HUES64 (cell line): ENCODE results near the gene FAM236C. TPM values are rescaled to one million over a fixed set of nuclear protein-coding genes. Genes with fewer than 3 reads are reported as not detected.
"Not testable (repeated sequence)": the region's sequence is repeated elsewhere in the genome, so short reads cannot be mapped to it uniquely, and the experiment has no call there.

Experiments
- H3K27ac ChIP-seq: 2 replicates; pipeline ENCODE4 v1.7.0; 2013; ENCODE audit warnings: low read depth, low read length, inconsistent platforms
- H3K27me3 ChIP-seq: 2 replicates; pipeline ENCODE4 v1.6.1; 2013; ENCODE audit warnings: mild to moderate bottlenecking, low read length; ENCODE audit not compliant: insufficient read depth
- H3K36me3 ChIP-seq: 2 replicates; pipeline ENCODE4 v1.6.1; 2013; ENCODE audit warnings: mild to moderate bottlenecking, low read length; ENCODE audit not compliant: insufficient read depth
- H3K4me1 ChIP-seq: 2 replicates; pipeline ENCODE4 v1.6.1; 2013; ENCODE audit warnings: mild to moderate bottlenecking, low read length, moderate library complexity; ENCODE audit not compliant: insufficient read depth
- H3K4me3 ChIP-seq: 2 replicates; pipeline ENCODE4 v1.5.1; 2013; ENCODE audit warnings: mild to moderate bottlenecking, low read length, moderate library complexity
- H3K9ac ChIP-seq: 2 replicates; pipeline ENCODE4 v1.6.1; 2013; ENCODE audit warnings: mild to moderate bottlenecking, low read depth, low read length
- H3K9me3 ChIP-seq: 2 replicates; pipeline ENCODE4 v1.6.1; 2013; ENCODE audit warnings: low read depth, low read length; ENCODE audit not compliant: insufficient read depth
- WGBS: fragments of 150-250, 120-280 bp; methylation state at CpG from one replicate; pipeline ENCODE4 v1.1.7; 2013; ENCODE audit warnings: missing lambda C conversion rate; 5-methylcytosine and 5-hydroxymethylcytosine counted together
- polyA plus RNA-seq, 2 experiments: library from polyadenylated mRNA; stranded (reverse); fragments of 50-300 nt; gene quantifications; one replicate each; pipeline ENCODE4 v1.2.3, GENCODE V29; 2013

FAM236C gene
- polyA plus RNA-seq (2013, experiment 1 of 2): not detected
- polyA plus RNA-seq (2013, experiment 2 of 2): not detected

DNA sequence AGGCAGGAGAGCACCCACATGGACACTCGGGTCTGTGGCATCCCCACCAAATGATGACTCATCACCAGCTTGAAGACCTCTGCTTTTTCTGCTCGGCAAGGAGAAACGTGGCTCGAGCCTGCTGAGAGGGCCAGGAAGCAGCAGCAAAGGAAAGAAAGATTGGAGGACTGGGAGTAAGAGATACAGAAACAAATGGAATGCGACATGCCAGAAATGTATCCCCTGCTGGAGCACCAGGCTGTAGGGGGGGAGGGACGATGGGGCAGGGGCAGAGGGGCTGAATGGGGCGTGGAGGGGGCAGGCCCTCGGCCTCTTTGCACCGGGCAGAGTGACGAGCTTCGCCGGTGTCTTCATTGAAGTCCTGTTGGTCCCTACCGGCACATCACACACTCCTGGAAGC is at the start of gene FAM236C:
Gene FAM236C, plus strand, starts transcription at position 301 of the 400 bp plus-strand sequence. CDS start 100 bp downstream, outside the sequence.
- not testable (repeated sequence) for H3K4me1 ChIP-seq, H3K27me3 ChIP-seq, H3K9ac ChIP-seq, H3K36me3 ChIP-seq, H3K27ac ChIP-seq, H3K4me3 ChIP-seq, H3K9me3 ChIP-seq
- WGBS: no CpG with 5 or more reads among the region's 13 CpGs

DNA sequence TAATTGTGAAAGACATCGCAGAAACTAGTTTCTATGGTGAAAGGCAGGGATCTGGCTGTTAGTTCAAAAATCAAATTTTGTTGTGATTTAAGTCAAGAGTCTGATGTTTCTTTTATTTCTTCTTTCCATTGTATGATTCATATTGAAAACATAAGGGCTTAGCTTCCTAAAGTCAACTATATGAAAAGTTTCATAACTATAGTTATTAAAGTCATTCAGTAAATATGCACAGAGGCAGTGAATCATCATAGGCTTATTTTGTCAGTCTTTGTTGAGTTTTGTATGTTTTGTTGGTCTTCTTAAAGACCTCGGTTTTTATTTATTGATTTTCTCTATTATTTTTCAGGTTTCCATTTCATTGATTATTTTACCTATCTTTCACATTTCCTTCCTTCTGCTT is 29.5 kb upstream of the FAM236C start:
- not testable (repeated sequence) for H3K9me3 ChIP-seq, H3K36me3 ChIP-seq
- no CpG with 5 or more reads among the region's 2 CpGs for WGBS

DNA sequence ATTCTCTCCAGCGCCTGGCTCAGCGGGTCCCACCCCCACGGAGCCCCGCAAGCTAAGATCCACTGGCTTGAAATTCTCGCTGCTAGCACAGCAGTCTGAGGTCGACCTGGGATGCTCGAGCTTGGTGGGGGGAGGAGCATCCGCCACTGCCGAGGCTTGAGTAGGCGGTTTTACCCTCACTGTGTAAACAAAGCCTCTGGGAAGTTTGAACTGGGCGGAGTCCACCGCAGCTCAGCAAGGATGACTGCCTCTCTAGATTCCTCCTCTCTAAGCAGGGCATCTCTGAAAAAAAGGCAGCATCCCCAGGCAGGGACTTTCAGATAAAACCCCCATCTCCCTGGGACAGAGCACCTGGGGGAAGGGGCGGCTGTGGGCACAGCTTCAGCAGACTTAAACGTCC is 22.7 kb upstream of the FAM236C start:
- H3K4me1 ChIP-seq, H3K36me3 ChIP-seq, H3K4me3 ChIP-seq, H3K27ac ChIP-seq, H3K9ac ChIP-seq, H3K27me3 ChIP-seq, H3K9me3 ChIP-seq: not testable (repeated sequence)
- no CpG with 5 or more reads among the region's 14 CpGs for WGBS

More for the DNA sequence above, 29.5 kb upstream of the FAM236C start:
- not testable (repeated sequence) for H3K4me1 ChIP-seq, H3K4me3 ChIP-seq, H3K27ac ChIP-seq, H3K9ac ChIP-seq, H3K27me3 ChIP-seq

DNA sequence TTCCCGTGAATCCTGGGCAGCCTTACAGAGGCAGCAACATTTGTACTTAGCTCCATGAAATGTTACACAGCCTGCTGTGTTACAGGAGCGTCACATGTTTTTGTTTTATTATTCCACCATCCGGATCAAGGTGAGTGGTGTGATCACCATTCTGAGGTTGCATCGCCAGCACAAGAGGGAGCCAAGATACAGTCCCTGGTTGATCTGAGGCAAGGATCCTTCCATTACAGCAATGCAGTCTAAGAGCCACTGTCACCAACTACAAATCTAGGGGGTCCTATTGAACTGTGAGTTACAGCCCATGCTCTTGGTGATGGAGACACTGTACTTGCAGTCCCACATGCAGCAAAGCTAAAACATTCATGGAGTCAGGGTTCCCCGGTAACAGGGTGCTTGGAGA is 3.7 kb downstream of the FAM236C start:
- not testable (repeated sequence) for H3K27me3 ChIP-seq, H3K4me1 ChIP-seq, H3K4me3 ChIP-seq, H3K9ac ChIP-seq, H3K27ac ChIP-seq, H3K9me3 ChIP-seq, H3K36me3 ChIP-seq
- WGBS: 88% methylated on average over 2 of the region's 5 CpGs

DNA sequence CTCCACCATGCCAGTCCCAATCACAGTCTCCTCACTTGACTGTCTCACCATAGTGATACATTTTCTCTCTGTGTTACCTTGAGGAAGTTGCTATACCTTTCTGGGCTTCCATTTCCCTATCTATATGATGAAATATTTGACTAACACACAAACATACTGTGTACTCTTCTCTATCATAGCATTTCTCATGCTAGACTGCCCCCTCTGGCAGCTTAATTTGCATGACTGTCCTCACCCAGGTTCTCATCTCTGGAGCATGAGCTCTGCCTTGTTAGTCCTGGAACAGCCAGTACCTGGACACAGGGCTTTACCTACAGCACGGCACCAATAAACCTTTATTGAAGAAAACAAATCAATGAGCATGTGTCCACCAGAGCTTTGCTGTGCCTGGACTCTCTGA is 19.9 kb downstream of the FAM236C start:
- H3K36me3 ChIP-seq, H3K4me1 ChIP-seq, H3K27me3 ChIP-seq, H3K27ac ChIP-seq, H3K9me3 ChIP-seq, H3K9ac ChIP-seq, H3K4me3 ChIP-seq: not testable (repeated sequence)
- no CpG with 5 or more reads among the region's 1 CpG for WGBS

DNA sequence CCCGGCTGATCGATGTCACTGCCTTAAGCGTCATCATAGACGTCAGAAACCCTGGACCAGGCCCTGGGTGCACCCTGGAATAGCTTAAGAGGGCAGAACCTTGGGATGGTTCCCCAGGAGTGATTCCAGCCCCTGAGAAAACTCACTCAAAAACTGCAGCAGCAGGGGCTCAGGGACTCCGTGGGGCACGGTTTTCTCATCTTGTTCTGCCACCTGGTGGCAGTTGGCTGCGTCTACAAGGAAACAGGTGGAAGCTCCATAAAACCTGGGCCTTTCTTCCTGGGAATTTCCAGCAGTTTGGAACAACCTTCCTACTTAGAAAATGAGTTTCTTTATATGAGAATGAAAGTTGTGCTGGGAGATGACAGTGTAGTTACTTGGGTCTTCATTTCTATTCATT is 24.0 kb downstream of the FAM236C start:
- H3K9ac ChIP-seq, H3K27ac ChIP-seq, H3K27me3 ChIP-seq, H3K9me3 ChIP-seq, H3K4me3 ChIP-seq, H3K36me3 ChIP-seq, H3K4me1 ChIP-seq: not testable (repeated sequence)
- WGBS: no CpG with 5 or more reads among the region's 7 CpGs

DNA sequence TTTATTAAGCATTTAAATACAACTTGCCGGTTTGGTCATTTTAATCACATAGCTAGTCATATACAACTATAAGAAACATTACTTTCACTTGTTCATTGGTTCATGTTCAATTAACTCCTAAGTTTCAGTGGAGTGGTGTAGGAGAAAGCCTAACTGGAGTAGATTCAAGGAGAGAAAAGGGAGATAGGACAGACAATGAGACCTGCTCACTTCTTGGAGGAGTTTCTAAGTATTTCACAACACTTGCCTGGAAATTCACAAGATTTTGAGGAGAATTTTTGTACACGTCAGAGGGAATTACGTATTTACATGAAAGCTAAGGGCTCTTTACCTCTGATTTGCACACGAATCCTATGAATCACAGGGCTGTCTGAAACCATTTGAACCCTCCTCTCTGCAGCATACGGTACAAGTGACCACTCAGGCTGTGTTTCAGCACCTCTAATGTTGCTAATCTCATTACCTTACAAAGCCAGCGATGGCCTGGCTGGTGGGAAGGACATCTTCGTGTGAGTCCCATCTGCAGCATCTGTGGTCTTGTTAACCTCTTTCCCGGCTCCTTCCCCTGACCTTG is 24.6 kb downstream of the FAM236C start:
- H3K36me3 ChIP-seq, H3K4me3 ChIP-seq, H3K9ac ChIP-seq, H3K9me3 ChIP-seq, H3K4me1 ChIP-seq, H3K27ac ChIP-seq, H3K27me3 ChIP-seq: not testable (repeated sequence)
- WGBS: no CpG with 5 or more reads among the region's 8 CpGs

DNA sequence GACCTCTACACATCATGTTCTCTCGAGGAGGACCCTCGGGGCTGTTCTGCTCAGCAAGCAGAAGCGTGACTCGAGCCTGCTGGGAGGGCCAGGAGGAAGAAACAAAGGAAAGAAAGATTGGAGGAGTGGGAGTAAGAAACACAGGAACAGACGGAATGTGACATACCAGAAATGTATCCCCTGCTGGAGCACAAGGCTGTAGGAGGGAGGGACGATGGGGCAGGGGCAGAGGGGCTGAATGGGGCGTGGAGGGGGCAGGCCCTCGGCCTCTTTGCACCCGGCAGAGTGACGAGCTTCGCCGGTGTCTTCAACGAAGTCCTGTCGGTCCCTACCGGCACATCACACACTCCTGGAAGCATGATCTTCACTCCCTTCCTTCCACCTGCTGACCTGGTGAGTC is 25.5 kb downstream of the FAM236C start, which contains the start of gene FAM236A:
Gene FAM236A, plus strand, starts transcription at position 301 of the 400 bp plus-strand sequence. Its CDS starts 57 bp downstream, at position 358.
- H3K4me3 ChIP-seq, H3K27ac ChIP-seq, H3K9me3 ChIP-seq, H3K36me3 ChIP-seq, H3K9ac ChIP-seq, H3K27me3 ChIP-seq, H3K4me1 ChIP-seq: not testable (repeated sequence)
- no CpG with 5 or more reads among the region's 15 CpGs for WGBS

DNA sequence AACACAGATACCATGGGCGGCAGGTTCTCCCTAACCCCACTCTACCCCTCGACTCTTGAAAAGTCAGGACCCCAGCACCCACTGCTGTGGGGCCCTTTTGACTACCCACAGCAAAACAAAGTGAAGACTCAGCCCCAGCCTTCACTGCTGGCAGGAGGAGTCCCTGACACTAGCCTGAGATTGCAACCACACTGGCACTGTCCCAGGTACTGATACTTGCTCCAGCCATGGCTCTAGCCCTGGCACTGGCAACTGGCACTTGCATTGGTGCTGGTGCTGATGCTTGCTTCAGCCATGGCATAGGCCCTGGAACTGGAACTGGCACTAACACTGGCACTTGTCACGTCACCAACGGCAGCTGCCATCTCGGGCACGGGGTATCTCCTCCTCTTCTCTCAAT is 29.9 kb downstream of the FAM236C start:
- no CpG with 5 or more reads among the region's 6 CpGs for WGBS
- not testable (repeated sequence) for H3K27ac ChIP-seq

DNA sequence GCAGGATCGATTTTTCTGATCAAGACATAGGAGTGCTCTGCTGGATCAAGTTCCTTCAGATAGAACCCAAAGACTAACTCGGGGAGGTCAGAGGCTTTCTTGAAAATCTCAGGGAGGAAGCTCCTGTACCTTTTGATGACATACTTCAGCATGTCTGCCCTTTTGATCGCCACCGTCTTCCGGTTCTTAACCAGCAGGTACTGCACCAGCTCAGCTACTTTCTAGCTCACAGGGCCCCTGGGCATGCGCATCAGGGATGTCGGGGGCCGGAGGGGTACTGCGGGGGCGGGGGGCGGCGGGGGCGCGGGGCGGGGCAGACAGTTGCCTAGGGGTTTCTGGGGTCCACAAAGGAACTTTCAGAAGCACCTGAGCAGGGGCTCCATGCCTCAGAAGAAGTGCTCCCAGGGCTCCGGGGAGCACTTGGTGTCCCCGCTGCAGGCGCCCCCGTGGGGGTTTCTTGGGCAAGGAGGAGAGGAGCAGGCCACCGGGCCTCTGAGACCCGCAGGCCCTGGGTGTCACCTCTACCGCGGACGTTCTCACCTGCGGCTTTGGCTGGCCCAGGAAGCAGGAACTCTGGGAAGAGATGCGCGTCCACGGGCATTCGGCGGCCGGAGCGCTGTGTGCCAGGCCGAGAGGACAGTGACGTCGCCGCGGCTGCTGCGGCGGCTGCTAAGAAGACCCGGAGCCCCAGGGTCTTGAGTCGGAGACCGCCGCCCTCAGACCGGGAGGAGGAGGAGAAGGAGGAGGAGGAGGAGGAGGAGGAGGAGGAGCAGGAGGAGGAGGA is 30.8 kb downstream of the FAM236C start:
- not testable (repeated sequence) for H3K9ac ChIP-seq, H3K4me3 ChIP-seq, H3K9me3 ChIP-seq, H3K27me3 ChIP-seq, H3K27ac ChIP-seq, H3K36me3 ChIP-seq, H3K4me1 ChIP-seq
- WGBS: no CpG with 5 or more reads among the region's 44 CpGs

More for the DNA sequence above, 29.9 kb downstream of the FAM236C start:
- H3K9me3 ChIP-seq, H3K27me3 ChIP-seq, H3K9ac ChIP-seq, H3K4me3 ChIP-seq, H3K36me3 ChIP-seq, H3K4me1 ChIP-seq: not testable (repeated sequence)

DNA sequence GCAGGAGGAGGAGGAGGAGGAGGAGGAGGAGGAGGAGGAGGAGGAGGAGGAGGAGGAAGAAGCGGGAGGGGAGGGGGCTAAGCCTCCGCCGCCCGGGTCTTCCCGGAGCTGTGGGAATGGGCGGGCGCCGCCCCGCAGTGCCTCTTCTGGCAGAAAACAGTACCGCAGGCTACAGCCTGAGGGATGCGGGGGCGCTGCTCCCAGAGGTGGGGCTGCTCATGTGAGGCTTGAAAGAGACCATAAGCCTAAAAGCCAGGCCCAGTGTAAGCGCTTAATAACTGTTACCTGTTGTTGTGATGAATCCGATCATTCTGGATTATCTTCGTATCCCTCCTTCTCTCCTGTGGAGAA is 31.4 kb downstream of the FAM236C start, which contains the start of gene DMRTC1:
Gene DMRTC1, minus strand, starts transcription at position 19 of the 351 bp plus-strand sequence. CDS start 68,143 bp downstream, outside the sequence.
- WGBS: no CpG with 5 or more reads among the region's 15 CpGs
- H3K27me3 ChIP-seq, H3K9me3 ChIP-seq, H3K9ac ChIP-seq, H3K4me3 ChIP-seq, H3K4me1 ChIP-seq, H3K36me3 ChIP-seq, H3K27ac ChIP-seq: not testable (repeated sequence)
